ENCODE measurements around the gene RRP36.

RRP36 gene

DNA sequence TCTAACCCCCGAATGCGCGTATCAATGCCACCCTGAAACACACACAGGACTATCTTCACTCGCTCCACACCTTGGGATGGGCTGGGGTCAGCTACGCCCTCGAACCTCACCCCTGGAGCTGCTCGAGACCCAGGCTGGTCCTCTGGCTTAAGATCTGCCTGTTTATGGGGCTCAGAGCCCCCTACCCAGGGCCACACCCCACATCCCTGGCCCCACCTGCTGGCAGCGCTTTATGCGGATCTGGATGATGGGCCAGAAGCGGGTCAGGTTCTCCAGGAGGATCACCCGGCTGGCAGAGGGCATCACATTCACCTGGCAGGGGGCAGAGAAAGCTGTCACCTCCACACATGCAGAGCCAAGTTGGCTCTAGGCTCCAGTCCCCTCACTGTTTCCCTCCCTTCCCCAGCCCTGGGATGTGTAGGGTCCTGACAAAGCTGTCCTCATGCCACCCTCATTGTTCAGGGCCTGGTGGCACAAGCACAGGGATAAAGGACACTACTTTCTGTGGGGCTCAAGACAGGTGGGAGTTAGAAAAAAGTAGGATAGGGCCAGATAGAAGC lies 24.0 kb downstream of the RRP36 start:
- ChIA-PET POLR2A (interaction anchor here (0.6 to 1.4 kb wide), 2 partner anchors 8 to 20 kb away, joined by 3 to 5 read pairs; partner anchors contain the start of gene CUL7), CTCF (interaction anchor here (1.3 to 1.6 kb wide), 2 partner anchors 98 to 144 kb away, joined by 4 to 5 read pairs; no protein-coding TSS in a partner anchor)
- no peak for TF ChIP-seq CTCF (IDR thresholded peaks at IDR 0.05; ENCODE audit: insufficient read depth, low read length, missing control alignments)
- DNase-seq (ENCODE audit: low read depth, low spot score) = no peak
- H3K4me3 ChIP-seq (ENCODE audit: low read depth, low read length) = no peak overlapping the region

DNA sequence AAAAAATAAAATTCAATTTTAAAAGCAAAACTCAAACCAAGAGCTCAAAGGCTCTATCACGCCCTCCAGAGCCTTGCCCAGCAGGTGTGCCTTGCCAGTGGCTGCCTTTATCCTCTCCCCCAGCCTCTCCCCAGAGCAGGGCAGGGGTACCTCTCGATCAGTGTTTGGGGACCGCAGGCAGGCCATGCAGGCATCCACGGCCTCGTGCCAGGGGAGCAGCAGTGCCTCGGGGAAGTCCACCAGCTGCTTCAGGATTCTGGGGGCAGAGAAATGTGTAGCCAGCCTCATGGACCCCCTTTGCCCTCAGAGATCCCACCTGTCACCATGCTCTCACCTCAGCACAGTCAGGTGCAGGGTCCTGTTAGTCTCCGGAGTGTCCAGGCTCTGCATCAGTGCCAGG lies 26.6 kb downstream of the RRP36 start:
- ChIA-PET POLR2A (interaction anchor here (0.7 to 1.9 kb wide), 3 partner anchors 13 to 33 kb away, joined by 3 to 4 read pairs (median 3); partner anchors contain the start of gene KLHDC3), CTCF (interaction anchor here (1.0 to 1.7 kb wide), 3 partner anchors 95 to 146 kb away, joined by 3 to 8 read pairs (median 5); no protein-coding TSS in a partner anchor)
- TF ChIP-seq CTCF (IDR thresholded peaks at IDR 0.05; ENCODE audit: insufficient read depth, low read length, missing control alignments) = no peak
- no peak overlapping the region for H3K4me3 ChIP-seq (ENCODE audit: low read depth, low read length)
- no peak for DNase-seq (ENCODE audit: low read depth, low spot score)

GRCh38 chr6:43050981-43051380 lies 29.6 kb downstream of the RRP36 start:
- ChIA-PET POLR2A (interaction anchor here (0.7 kb wide), 1 partner anchor 13 kb away, joined by 3 read pairs; no protein-coding TSS in a partner anchor), CTCF (interaction anchor here (6.9 kb wide), 1 partner anchor 92 kb away, joined by 51 read pairs; no protein-coding TSS in a partner anchor)
- DNase-seq (ENCODE audit: low read depth, low spot score) = no peak
- no peak overlapping the region for H3K4me3 ChIP-seq (ENCODE audit: low read depth, low read length)
- TF ChIP-seq CTCF (IDR thresholded peaks at IDR 0.05; ENCODE audit: insufficient read depth, low read length, missing control alignments) = no peak

GRCh38 chr6:43052225-43052841 lies 30.9 kb downstream of the RRP36 start:
- H3K4me3 ChIP-seq (ENCODE audit: low read depth, low read length) = peak overlapping the region; percentile 88
- POLR2A ChIA-PET = interaction anchor here (0.5 kb wide), 1 partner anchor 31 kb away, joined by 3 read pairs; the partner anchor contains the start of gene RRP36
- no peak for TF ChIP-seq CTCF (IDR thresholded peaks at IDR 0.05; ENCODE audit: insufficient read depth, low read length, missing control alignments)
- CTCF ChIA-PET = interaction anchor here (6.9 kb wide), 1 partner anchor 91 kb away, joined by 51 read pairs; no protein-coding TSS in a partner anchor
- DNase-seq (ENCODE audit: low read depth, low spot score) = no peak

DNA sequence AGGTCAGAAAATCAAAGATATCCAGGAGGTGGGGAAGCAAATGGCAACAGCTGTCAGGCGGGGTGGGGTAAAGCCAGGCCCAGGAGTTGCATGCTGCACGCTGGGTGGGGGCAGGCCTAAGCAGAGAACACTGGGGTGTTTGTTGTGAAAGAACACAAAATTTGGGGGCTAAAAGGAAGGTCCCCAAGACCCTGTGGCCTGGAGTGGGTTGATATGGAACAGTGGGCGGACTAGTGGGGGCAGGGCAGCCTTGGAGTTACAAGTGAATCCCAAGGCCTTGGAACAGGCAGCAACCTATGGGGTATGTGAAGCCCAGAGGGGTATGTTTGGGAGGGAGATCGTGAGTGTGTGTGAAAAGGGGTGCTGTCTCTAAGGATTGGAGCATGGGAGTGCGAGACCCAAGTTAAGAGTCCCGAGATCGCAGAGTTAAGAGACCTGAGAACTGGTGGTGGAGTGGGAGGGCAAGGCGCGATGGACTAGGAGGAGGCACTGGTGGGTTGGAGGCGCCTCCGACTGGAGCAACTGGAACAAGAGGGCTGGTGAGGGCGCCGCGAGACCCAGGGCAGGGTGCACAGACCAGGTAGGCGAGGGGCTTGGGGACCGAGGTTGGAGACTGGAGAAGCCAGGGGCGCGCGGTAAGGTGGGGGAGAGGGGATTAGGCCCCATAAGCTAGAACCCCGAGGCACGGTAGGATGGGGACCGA lies 31.6 kb downstream of the RRP36 start:
- CTCF ChIA-PET = interaction anchor here (0.6 to 6.9 kb wide), 4 partner anchors 34 to 90 kb away, joined by 3 to 51 read pairs (median 4); no protein-coding TSS in a partner anchor
- no peak for TF ChIP-seq CTCF (IDR thresholded peaks at IDR 0.05; ENCODE audit: insufficient read depth, low read length, missing control alignments)
- peak overlapping the region; percentile 88 for H3K4me3 ChIP-seq (ENCODE audit: low read depth, low read length)
- POLR2A ChIA-PET = interaction anchor here (0.5 to 1.8 kb wide), 9 partner anchors 22 to 124 kb away, joined by 3 to 7 read pairs (median 4); partner anchors contain the start of genes CNPY3, KLHDC3, MEA1 and PPP2R5D
- DNase-seq (ENCODE audit: low read depth, low spot score) = no peak

Measured in AG04449 (cell line).